Liver (tissue), 9 donors: ENCODE measurements around the gene MEGF6. TPM values are rescaled to one million over a fixed set of nuclear protein-coding genes. Genes with fewer than 3 reads are reported as not detected.

Experiments used
- DNase-seq: peaks from one replicate; pipeline ENCODE4 v3.0.0-alpha.2; 2017; ENCODE audit warnings: low spot score
- H3K27ac ChIP-seq, 2 donors: one replicate each; pipeline ENCODE4 v1.7.0; 2013; ENCODE audit warnings: inconsistent platforms in 2 of 2, low read length in 2 of 2, control low read depth in 1 of 2, low read depth in 1 of 2, mild to moderate bottlenecking in 1 of 2
- H3K27me3 ChIP-seq, 4 donors: one replicate each; pipeline versions ENCODE4 v1.6.1 to v1.7.0; 2013; ENCODE audit warnings: low read length in 3 of 4, inconsistent platforms in 1 of 4, mild to moderate bottlenecking in 1 of 4, moderate library complexity in 1 of 4; ENCODE audit not compliant: control insufficient read depth in 4 of 4, insufficient read depth in 4 of 4
- H3K36me3 ChIP-seq, 4 donors: one replicate each; pipeline versions ENCODE4 v1.6.1 to v1.7.0; 2013; ENCODE audit warnings: low read length in 3 of 4, mild to moderate bottlenecking in 3 of 4, low read depth in 1 of 4, moderate library complexity in 1 of 4; ENCODE audit not compliant: control insufficient read depth in 4 of 4, insufficient read depth in 3 of 4
- H3K4me1 ChIP-seq, 4 donors: one replicate each; pipeline versions ENCODE4 v1.6.1 to v1.7.0; 2013; ENCODE audit warnings: low read length in 3 of 4, mild to moderate bottlenecking in 3 of 4, moderate library complexity in 1 of 4; ENCODE audit not compliant: control insufficient read depth in 4 of 4, insufficient read depth in 4 of 4
- H3K4me3 ChIP-seq, 3 donors: one replicate each; pipeline versions ENCODE4 v1.6.1 to v1.7.0; 2013; ENCODE audit warnings: low read length in 3 of 3, control low read depth in 1 of 3, low read depth in 1 of 3, mild to moderate bottlenecking in 1 of 3
- H3K9ac ChIP-seq, 2 donors: one replicate each; pipeline ENCODE4 v1.7.0; 2013; ENCODE audit warnings: low read length in 2 of 2, mild to moderate bottlenecking in 2 of 2, moderate library complexity in 2 of 2, control low read depth in 1 of 2, low read depth in 1 of 2
- H3K9me3 ChIP-seq, 4 donors: one replicate each; pipeline versions ENCODE4 v1.6.1 to v1.7.0; 2013; ENCODE audit warnings: low read length in 3 of 4; ENCODE audit not compliant: control insufficient read depth in 4 of 4
- ATF3 ChIP-seq: IDR thresholded peaks from 2 replicates; pipeline ENCODE4 v1.6.1; 2016; ENCODE audit warnings: antibody characterized with exemption
- EGR1 ChIP-seq, 2 donors: IDR thresholded peaks; 2 replicates each; pipeline ENCODE4 v1.6.1; 2016 to 2018; ENCODE audit warnings: antibody characterized with exemption in 2 of 2, low read depth in 2 of 2
- FOXA1 ChIP-seq: IDR thresholded peaks from 2 replicates; pipeline ENCODE4 v1.6.1; 2016; ENCODE audit warnings: antibody characterized with exemption
- FOXA2 ChIP-seq: IDR thresholded peaks from 2 replicates; pipeline ENCODE4 v1.6.1; 2016; ENCODE audit warnings: antibody characterized with exemption
- GABPA ChIP-seq, 2 donors: IDR thresholded peaks in 1 of 2; conservative IDR thresholded peaks in 1 of 2; 2 replicates each; pipeline ENCODE4 v1.6.1; 2016; ENCODE audit warnings: antibody characterized with exemption in 2 of 2, mild to moderate bottlenecking in 1 of 2, moderate library complexity in 1 of 2
- HNF4A ChIP-seq, 2 donors: conservative IDR thresholded peaks; 2 replicates each; pipeline ENCODE4 v1.6.1; 2016; ENCODE audit warnings: antibody characterized with exemption in 2 of 2, mild to moderate bottlenecking in 2 of 2
- HNF4G ChIP-seq: IDR thresholded peaks from 2 replicates; pipeline ENCODE4 v1.6.1; 2016; ENCODE audit warnings: antibody characterized with exemption
- NR2F2 ChIP-seq: IDR thresholded peaks from 2 replicates; pipeline ENCODE4 v1.6.1; 2016; ENCODE audit warnings: antibody characterized with exemption
- RAD21 ChIP-seq, 2 donors: IDR thresholded peaks; 2 replicates each; pipeline ENCODE4 v1.6.1; 2016; ENCODE audit warnings: antibody characterized with exemption in 2 of 2, mild to moderate bottlenecking in 2 of 2
- RXRA ChIP-seq, 2 donors: IDR thresholded peaks; 2 replicates each; pipeline ENCODE4 v1.6.1; 2017 to 2018; ENCODE audit warnings: antibody characterized with exemption in 2 of 2, mild to moderate bottlenecking in 1 of 2
- SP1 ChIP-seq: IDR thresholded peaks from 2 replicates; pipeline ENCODE4 v1.6.1; 2018; ENCODE audit warnings: antibody characterized with exemption, mild to moderate bottlenecking
- TAF1 ChIP-seq: conservative IDR thresholded peaks from 2 replicates; pipeline ENCODE4 v1.6.1; 2016; ENCODE audit warnings: antibody characterized with exemption, mild to moderate bottlenecking
- YY1 ChIP-seq: IDR thresholded peaks from 2 replicates; pipeline ENCODE4 v1.6.1; 2016; ENCODE audit warnings: antibody characterized with exemption, mild to moderate bottlenecking
- ZBTB33 ChIP-seq: IDR thresholded peaks from 2 replicates; pipeline ENCODE4 v1.6.1; 2016; ENCODE audit warnings: antibody characterized with exemption
- WGBS: extraction: QIAGEN DNeasy Blood & Tissue Kit; methylation state at CpG from one replicate; pipeline ENCODE4 v1.1.7; 2013; 5-methylcytosine and 5-hydroxymethylcytosine counted together
- polyA plus RNA-seq, 2 donors: library from polyadenylated mRNA; stranded (reverse) in 1 of 2; unstranded in 1 of 2; fragments of 200-250 nt in 1 of 2; fragments of >200 nt in 1 of 2; fragmentation: Nextera tagmentation in 1 of 2; extraction: Ambion mirVana in 1 of 2; gene quantifications; one replicate each; pipeline versions ENCODE4 v1.2.1 to v1.2.3, GENCODE V29; 2013 to 2015
- total RNA-seq, 2 donors: library from RNA; depleted of rRNA; stranded (reverse); fragments of >200 nt; gene quantifications; one replicate each; pipeline ENCODE4 v1.2.3, GENCODE V29; 2014
- TF ChIP-seq, protein P1 (sequence below): IDR thresholded peaks from 2 replicates; pipeline ENCODE4 v1.6.1; 2016; ENCODE audit warnings: antibody characterized with exemption, mild to moderate bottlenecking
- TF ChIP-seq, protein P2 (sequence below): IDR thresholded peaks from 2 replicates; pipeline ENCODE4 v1.6.1; 2016; ENCODE audit warnings: antibody characterized with exemption
- donor health status: healthy.
- donor health status: healthy.
- donor health status: healthy.
- donor health status: healthy.
- donor health status: healthy.

Gene MEGF6
- total and polyA plus RNA-seq, 4 donors: 1.3 to 11.0 (median 4.0) TPM

GRCh38 chr1:3453203-3453761 is 158.0 kb downstream of the MEGF6 start (continued):
- TF ChIP-seq, protein P1, sequence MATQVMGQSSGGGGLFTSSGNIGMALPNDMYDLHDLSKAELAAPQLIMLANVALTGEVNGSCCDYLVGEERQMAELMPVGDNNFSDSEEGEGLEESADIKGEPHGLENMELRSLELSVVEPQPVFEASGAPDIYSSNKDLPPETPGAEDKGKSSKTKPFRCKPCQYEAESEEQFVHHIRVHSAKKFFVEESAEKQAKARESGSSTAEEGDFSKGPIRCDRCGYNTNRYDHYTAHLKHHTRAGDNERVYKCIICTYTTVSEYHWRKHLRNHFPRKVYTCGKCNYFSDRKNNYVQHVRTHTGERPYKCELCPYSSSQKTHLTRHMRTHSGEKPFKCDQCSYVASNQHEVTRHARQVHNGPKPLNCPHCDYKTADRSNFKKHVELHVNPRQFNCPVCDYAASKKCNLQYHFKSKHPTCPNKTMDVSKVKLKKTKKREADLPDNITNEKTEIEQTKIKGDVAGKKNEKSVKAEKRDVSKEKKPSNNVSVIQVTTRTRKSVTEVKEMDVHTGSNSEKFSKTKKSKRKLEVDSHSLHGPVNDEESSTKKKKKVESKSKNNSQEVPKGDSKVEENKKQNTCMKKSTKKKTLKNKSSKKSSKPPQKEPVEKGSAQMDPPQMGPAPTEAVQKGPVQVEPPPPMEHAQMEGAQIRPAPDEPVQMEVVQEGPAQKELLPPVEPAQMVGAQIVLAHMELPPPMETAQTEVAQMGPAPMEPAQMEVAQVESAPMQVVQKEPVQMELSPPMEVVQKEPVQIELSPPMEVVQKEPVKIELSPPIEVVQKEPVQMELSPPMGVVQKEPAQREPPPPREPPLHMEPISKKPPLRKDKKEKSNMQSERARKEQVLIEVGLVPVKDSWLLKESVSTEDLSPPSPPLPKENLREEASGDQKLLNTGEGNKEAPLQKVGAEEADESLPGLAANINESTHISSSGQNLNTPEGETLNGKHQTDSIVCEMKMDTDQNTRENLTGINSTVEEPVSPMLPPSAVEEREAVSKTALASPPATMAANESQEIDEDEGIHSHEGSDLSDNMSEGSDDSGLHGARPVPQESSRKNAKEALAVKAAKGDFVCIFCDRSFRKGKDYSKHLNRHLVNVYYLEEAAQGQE: no peak
- TF ChIP-seq, protein P2, sequence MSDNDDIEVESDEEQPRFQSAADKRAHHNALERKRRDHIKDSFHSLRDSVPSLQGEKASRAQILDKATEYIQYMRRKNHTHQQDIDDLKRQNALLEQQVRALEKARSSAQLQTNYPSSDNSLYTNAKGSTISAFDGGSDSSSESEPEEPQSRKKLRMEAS: no peak
- TF ChIP-seq FOXA2: no peak
- TF ChIP-seq FOXA1: no peak
- no peak for TF ChIP-seq RXRA (IDR thresholded peaks at IDR 0.05)
- no peak for TF ChIP-seq SP1
- TF ChIP-seq EGR1 (IDR thresholded peaks at IDR 0.05; ENCODE audit: low read depth in 2 of 2): no peak
- TF ChIP-seq TAF1: no peak
- TF ChIP-seq RAD21 (IDR thresholded peaks at IDR 0.05): peak; percentile 93 to 95

DNA sequence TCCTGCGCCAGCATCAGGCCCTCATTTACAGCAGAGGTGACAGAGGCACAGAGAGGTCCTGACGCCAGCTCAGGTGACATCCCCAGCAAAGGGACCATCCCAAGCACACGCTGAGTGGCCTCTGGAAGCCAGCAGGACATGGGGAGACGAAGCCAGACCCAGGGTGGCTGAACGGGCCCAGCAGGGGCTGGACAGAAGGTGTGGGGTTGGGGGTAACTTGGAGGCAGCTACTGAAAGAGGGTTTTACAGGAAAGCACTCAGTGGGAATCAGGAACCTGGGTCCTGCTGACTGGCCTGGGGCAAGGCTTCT is 158.5 kb downstream of the MEGF6 start:
- Histone ChIP-seq H3K4me1 (peaks cover 0 to 17% (median 7%) of the 10 kb centered on the region in 4 donors), H3K27me3 (peaks cover 0 to 4% (median 1%) of the 10 kb centered on the region in 4 donors), H3K9me3 (no peaks in the 10 kb centered on the region), H3K4me3 (no peak overlapping the region), H3K9ac (peak overlapping the region in 1 of 2 donors; percentile 20), H3K36me3 (no peaks in the 10 kb centered on the region), H3K27ac (no peak overlapping the region)
- 44% methylated on average over 5 of the region's 5 CpGs for WGBS
- DNase-seq: no peak
- TF ChIP-seq TAF1 (no peak), HNF4A (conservative IDR thresholded peaks at IDR 0.05) (no peak)

- Histone ChIP-seq H3K9ac (peak overlapping the region in 1 of 2 donors; percentile 20), H3K36me3 (no peaks in the 10 kb centered on the region), H3K4me1 (peaks cover 0 to 15% (median 7%) of the 10 kb centered on the region in 4 donors), H3K9me3 (no peaks in the 10 kb centered on the region), H3K27ac (no peak overlapping the region), H3K27me3 (peaks cover 0 to 4% (median 1%) of the 10 kb centered on the region in 4 donors), H3K4me3 (no peak overlapping the region)
- WGBS: 77% methylated on average over 23 of the region's 23 CpGs
- no peak for TF ChIP-seq GABPA (IDR thresholded peaks at IDR 0.05 in 1 of 2, conservative IDR thresholded peaks at IDR 0.05 in 1 of 2)
- no peak for TF ChIP-seq TAF1
- TF ChIP-seq HNF4A (conservative IDR thresholded peaks at IDR 0.05): no peak
- TF ChIP-seq HNF4G: no peak
- TF ChIP-seq, protein P2: no peak
- TF ChIP-seq FOXA2: no peak
- no peak for TF ChIP-seq RXRA (IDR thresholded peaks at IDR 0.05)
- TF ChIP-seq ATF3: no peak
- TF ChIP-seq EGR1 (IDR thresholded peaks at IDR 0.05; ENCODE audit: low read depth in 2 of 2): no peak
- TF ChIP-seq NR2F2: no peak
- no peak for TF ChIP-seq ZBTB33
- TF ChIP-seq RAD21 (IDR thresholded peaks at IDR 0.05): no peak
- TF ChIP-seq YY1: no peak
- TF ChIP-seq, protein P1: no peak
- no peak for TF ChIP-seq SP1
- DNase-seq: no peak
These were observed 159.1 kb downstream of the MEGF6 start for GRCh38 chr1:3451994-3452865.
